HG03060 (cell line): ENCODE data around the gene RAP1GDS1.
"Not testable (repeated sequence)": the region's sequence is repeated elsewhere in the genome, so short reads cannot be mapped to it uniquely, and the experiment has no call there.

ENCODE experiments used
- ATAC-seq: cut with Tn5 transposase; IDR thresholded peaks from one replicate; pipeline ENCODE4 v1.9.1; 2021; ENCODE audit warnings: low read depth, moderate number of reproducible peaks; ENCODE audit not compliant: unreplicated experiment

The RAP1GDS1 gene

GRCh38 chr4:98421111-98421510, 159.9 kb downstream of the RAP1GDS1 start:
- ATAC-seq, result no peak

- no peak for ATAC-seq
Measured at GRCh38 chr4:98423009-98423408, 161.8 kb downstream of the RAP1GDS1 start.

- ATAC-seq, result no peak
Measured at GRCh38 chr4:98430708-98431403, 169.7 kb downstream of the RAP1GDS1 start.

- ATAC-seq, result no peak
Measured at GRCh38 chr4:98433691-98434090, 172.5 kb downstream of the RAP1GDS1 start.

- no peak for ATAC-seq
Measured at GRCh38 chr4:98434816-98435215, 173.6 kb downstream of the RAP1GDS1 start.

GRCh38 chr4:98444371-98444770, 183.2 kb downstream of the RAP1GDS1 start:
- ATAC-seq, result no peak

GRCh38 chr4:98446499-98447375, 185.6 kb downstream of the RAP1GDS1 start:
- ATAC-seq, result peak; percentile 63

- ATAC-seq, result no peak
Measured at GRCh38 chr4:98447648-98448047, 186.5 kb downstream of the RAP1GDS1 start.

GRCh38 chr4:98448908-98449307, 187.7 kb downstream of the RAP1GDS1 start:
- ATAC-seq, result no peak

GRCh38 chr4:98452091-98452490, 190.9 kb downstream of the RAP1GDS1 start:
- no peak for ATAC-seq

GRCh38 chr4:98457422-98457821, 196.2 kb downstream of the RAP1GDS1 start:
- ATAC-seq, result not testable (repeated sequence)

- not testable (repeated sequence) for ATAC-seq
Measured at GRCh38 chr4:98461121-98461865, 200.1 kb downstream of the RAP1GDS1 start.

GRCh38 chr4:98462487-98462886, 201.3 kb downstream of the RAP1GDS1 start:
- ATAC-seq, result no peak

- ATAC-seq, result no peak
Measured at GRCh38 chr4:98466868-98467599, 205.8 kb downstream of the RAP1GDS1 start.

- peak; percentile 84 for ATAC-seq
Measured at GRCh38 chr4:98467627-98468072, 206.5 kb downstream of the RAP1GDS1 start.

GRCh38 chr4:98468709-98469108, 207.5 kb downstream of the RAP1GDS1 start:
- ATAC-seq, result no peak

- ATAC-seq, result no peak
Measured at GRCh38 chr4:98469771-98470170, 208.6 kb downstream of the RAP1GDS1 start.

- ATAC-seq, result no peak
Measured at GRCh38 chr4:98470366-98470765, 209.2 kb downstream of the RAP1GDS1 start.

GRCh38 chr4:98470831-98471230, 209.6 kb downstream of the RAP1GDS1 start:
- no peak for ATAC-seq

GRCh38 chr4:98473046-98473445, 211.9 kb downstream of the RAP1GDS1 start:
- no peak for ATAC-seq
